ENCODE data around the gene CRYBA1.
"Not testable (repeated sequence)": the region's sequence is repeated elsewhere in the genome, so short reads cannot be mapped to it uniquely, and the experiment has no call there.

Gene CRYBA1

DNA sequence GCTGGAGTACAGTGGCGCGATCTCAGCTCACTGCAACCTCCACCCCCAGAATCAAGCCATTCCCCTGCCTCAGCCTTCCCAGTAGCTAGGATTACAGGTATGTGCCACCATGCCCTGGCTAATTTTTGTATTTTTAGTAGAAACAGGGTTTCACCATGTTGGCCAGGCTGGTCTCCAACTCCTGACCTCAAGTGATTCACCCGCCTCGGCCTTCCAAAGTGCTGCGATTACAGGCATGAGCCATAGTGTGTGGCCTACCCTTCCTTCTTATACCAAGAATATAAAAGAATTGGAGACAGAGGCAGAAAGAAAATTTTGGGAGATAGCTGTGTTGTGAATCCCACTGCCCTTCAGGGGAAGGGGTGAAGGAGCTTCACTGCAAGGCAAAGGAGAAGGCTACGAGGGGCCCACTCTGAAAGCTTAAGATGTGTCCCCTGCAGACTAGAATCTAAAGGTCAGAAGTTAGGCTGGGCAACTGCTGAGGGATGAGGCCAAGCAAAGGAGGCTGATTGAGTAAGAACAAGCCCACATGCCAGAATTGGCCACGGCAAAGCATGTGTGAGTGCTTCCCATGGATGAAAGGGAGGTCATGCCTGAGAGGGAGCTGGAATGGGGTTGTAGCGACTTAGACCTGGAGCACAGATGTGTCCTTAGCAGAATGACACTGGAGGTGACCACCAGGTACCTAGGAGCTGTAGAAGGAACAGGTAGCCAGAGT is 8.4 kb upstream of the CRYBA1 start:
- DNase-seq: no peak

DNA sequence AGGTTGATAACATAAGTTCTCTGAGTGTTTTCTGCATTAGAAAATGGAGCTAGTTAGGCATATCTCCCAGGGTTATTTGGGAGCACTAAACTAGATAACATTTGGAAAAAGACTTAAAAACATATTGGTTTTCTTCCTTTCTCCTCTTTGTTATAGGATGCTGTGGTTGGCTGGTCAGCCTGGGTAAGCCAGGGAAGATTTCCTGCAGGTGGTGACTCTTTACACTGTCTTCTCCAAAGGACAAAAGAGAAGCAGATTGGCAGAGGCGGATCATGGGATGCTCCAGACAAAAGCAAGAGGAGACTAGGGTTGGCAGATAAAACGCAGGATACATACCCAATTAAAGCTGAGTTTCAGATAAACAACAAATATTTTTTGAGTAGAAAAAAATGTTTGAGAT is 6.2 kb upstream of the CRYBA1 start:
- DNase-seq: no peak

DNA sequence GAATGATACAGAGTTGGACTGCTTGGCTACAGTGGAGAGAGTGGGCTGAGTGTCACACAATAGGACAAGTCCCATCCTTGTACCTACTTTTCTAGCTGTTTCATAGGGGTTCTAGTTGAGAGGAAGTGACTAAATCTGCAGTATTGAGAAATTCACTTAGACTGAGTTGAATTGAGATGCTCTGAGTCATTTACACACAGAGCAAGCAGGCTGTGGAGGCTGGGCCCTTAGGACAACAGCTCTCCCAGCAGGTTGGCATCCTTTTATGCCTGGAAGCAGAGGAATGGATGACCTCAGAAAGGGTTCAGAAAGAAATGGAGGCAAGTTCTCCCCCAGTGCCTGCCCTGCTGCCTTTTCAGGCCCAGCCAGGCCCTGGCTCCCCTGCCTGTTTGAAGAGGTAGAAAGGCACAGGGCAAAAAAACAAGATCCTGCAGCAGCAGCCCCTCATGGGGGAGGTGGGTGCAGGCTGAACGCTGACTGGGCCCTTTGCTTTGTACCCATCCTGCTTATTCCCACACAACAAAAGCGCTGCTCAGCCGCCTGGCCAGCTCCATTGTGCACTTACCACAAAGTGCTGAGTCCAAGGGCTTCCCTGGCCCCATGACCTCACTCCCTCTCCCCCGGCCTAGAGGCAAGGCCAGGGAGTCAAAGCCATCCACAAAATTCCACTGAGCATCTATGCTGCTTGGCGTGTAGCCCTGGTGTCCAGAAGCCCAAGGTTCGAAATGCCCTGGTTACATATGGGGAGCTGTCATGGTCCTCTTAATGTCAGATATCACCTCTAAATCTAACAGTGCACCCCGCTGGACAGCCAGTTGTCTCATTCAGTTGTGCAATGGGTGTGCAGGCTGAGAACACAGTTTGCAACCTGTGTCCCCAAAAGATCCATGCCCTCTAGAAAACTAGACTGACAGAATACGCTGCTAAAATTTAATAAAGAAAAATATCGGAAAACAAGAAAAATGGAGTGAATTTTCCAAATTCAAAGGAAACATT is 5.4 kb upstream of the CRYBA1 start:
- peak; percentile 65 for DNase-seq

DNA sequence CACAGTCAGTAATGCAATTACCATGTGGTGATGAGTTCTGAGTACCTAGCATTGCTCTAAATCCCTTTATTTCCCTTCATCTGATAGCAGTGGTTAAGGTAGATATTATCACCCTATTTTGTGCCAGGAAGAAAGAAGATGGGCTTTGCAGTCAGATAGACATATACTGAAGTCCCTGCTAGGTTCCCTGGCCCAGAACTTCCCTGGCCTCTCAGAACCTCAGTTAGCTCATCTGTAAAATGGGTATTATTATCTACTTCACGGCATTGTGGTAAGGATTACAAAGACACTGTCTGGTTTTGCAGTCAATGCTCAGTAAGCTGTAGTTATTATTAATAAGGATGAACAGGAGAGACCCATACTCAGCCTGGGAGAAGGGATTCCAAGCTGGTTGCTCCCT is 4.6 kb upstream of the CRYBA1 start:
- no peak for DNase-seq

DNA sequence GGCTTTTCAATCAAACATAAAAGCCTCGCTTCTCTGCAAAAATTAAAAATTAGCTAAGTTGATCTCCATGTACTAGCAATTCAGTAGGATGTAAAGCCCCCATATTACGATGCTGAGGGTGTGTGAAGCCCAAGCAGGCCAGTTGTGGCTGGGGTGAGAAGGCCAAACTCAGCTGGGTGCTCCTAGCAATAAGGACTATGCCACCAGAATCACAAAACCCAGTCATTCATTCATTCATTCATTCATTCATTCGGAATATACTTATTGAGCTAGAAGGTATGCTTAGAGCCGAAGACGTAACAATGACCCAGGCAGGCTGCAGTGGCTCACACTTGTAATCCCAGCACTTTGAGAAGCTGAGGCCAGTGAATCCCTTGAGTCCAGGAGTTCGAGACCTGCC is 3.9 kb upstream of the CRYBA1 start:
- no peak for DNase-seq

DNA sequence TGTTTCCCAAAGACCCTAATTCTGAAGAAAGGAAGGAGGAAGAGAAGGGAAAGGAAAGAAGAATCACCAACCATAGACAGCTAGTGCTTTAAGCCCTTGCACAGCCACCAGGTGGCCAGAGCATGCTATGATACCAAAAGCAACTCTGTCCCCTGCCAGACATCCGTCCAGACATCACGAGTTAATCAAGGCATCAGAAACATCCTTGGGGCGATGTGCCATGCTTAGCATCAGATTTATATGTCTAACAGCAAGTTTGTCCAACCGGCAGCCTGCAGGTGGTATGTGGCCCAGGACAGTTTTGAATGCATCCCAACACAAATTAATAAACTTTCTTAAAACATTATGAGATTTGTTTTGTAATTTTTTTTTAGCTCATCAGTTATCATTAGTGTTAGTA is 2.9 kb upstream of the CRYBA1 start:
- DNase-seq: peak; percentile 60

DNA sequence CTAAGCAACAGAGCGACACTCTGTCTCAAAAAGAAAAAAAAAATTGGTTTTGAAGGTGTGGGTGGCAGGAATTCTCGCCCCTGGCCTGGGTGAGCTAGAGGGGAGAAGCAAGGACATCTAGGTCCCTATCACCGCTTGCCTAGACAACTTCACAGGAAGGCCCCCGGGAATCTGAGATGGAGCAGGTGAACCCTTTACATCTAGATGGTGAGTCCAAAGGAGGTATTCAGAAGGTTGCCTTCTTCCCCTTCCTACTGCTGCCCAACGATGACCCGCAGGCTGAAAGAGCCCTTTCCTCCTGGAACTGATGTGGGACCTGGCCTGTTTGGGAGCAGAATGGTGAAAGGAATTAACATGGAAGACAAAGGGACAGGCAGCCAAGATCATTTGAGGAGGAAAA is 1.3 kb upstream of the CRYBA1 start:
- DNase-seq: no peak

DNA sequence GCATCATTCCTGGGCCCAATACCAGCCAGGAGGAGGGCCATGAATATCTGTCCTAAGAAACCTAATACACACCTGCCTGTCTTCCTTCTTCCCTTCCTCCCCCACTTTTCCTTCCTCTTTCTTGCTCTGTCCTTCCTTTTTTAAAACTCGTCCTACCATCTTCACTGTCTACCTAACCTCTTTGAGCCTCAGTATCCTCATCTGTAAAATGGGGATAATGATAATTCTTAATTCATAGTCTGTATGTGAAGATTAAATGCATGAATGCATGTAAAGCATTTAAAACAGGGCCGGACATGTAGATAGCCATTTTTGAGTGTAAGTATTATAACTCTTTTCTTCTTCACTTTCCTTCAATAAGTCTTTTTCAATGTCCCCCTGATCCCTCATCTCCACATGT is 560 bp downstream of the CRYBA1 start:
- DNase-seq: no peak

DNA sequence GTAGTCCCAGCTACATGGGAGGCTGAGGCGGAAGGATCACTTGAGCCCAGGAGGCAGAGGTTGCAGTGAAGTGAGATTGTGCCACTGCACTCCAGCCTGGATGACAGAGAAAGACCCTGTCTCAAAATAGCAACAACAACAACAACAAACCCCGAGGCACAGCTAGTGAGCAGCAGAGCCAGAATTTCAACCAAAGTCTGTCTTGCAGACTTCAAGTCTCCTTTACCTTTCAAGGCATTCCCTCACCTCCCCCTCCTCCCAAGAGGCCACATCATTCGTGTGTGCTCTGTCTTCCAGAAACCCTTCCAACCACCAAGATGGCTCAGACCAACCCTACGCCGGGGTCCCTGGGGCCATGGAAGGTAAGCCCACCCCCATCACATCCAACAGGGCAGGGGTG is 2.2 kb downstream of the CRYBA1 start:
- no peak for DNase-seq

DNA sequence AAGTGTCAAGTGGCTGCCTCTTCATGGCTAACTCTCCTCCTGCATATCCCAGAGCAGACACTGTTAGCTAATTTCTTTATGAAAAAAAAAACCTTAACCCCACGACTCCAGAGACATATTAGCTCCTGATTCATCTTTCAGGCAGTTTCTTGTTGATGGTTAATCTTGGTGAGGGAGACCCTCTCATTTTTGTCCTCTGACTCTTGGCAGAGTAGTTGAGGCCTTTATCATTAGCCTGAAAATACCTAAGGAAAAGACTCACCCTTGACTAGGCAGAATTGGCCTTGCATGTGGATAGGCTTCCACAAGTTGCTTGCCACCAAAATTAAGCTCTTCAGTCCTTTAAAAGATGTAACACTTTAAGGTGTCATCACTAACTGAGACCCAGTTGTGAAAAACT is 4.0 kb downstream of the CRYBA1 start:
- DNase-seq: no peak

DNA sequence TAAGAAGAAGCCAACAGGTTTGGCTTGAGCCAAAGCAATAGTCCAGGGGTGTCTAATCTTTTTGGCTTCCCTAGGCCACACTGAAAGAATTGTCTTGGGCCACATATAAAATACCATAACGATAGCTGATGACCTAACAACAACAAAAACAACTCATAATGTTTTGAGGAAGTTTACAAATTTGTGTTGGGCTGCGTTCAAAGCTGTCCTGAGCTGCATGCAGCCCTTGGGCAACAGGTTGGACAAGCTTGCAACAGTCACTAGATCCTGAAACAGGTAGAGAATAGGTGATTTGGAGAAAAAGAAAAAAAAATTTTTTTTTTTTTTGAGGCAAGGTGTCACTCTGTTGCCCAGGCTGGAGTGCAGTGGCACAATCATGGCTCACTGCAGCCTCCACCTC is 4.5 kb downstream of the CRYBA1 start:
- DNase-seq: no peak

DNA sequence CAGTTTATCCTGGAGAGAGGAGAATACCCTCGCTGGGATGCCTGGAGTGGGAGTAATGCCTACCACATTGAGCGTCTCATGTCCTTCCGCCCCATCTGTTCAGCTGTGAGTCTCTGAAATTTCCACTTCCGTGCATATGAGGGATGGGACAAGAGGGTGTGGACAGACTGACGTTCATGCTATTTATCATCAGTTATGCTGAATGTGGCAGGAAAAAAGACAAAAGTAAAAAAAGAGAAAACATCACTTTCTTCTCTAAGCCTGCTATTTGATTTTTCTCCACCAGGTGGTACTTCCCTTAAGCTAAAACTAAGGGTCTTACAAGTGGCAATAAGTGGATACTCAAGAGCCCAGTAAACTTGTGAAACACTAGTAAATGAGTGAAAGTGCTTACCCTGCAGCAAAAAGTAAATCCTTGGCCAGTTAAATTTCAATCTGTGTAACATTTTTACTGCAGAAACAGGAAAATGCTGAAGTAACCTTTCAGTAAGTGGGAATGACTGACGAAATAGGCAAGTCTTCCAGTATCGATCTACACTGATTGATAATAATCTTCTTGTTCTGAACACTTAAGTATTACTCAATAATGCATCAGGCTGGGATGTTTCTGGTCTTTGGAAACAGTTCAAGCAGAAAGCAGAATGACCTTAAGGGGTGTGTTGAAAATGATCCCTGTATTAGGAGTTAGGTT is 5.6 kb downstream of the CRYBA1 start:
- DNase-seq: peak; percentile 73

DNA sequence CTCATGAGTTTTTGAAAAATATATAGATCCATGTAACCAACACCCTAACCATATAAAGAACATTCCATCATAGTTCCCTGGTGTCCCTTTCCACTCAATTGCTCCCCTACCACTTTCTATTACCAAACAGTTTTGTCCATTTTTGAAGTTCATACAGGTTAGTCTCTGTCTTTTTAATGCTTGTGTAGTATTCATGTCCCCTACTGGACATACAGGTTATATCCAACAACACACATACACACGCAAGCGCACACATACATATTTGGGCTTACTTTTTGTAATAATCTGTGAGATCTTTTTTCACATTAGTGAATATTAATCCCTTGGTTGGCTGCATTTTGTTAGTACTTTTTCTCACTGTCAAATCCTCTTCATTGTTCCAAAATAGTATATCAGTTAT is 6.4 kb downstream of the CRYBA1 start:
- DNase-seq: no peak

DNA sequence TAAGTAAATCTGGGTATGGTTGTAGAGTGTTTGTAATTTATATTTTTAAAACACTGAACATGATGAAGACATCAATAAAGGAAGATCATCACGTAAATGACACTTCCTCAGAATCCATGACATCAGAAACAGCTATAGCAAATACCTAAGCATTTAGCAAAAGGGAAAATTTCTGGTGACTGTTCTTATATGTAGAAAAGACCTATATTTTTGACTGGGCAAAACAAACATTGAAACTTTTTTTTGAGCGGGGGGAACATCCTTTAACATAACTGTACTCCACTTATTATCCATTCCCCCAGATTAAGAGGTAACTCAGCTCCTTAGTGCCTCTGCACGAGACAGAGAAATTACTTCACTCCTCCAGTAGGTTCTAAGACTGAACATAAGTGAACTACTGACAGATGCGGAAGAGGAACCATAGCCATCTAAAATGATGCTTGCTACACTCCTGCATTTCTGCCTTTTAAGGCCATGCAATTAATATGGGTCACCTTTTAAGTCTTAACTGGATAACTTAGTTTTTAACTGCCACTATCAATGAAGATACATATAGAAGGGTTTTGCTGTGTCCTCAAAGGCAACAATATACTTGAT is 9.4 kb downstream of the CRYBA1 start:
- no peak for DNase-seq

DNA sequence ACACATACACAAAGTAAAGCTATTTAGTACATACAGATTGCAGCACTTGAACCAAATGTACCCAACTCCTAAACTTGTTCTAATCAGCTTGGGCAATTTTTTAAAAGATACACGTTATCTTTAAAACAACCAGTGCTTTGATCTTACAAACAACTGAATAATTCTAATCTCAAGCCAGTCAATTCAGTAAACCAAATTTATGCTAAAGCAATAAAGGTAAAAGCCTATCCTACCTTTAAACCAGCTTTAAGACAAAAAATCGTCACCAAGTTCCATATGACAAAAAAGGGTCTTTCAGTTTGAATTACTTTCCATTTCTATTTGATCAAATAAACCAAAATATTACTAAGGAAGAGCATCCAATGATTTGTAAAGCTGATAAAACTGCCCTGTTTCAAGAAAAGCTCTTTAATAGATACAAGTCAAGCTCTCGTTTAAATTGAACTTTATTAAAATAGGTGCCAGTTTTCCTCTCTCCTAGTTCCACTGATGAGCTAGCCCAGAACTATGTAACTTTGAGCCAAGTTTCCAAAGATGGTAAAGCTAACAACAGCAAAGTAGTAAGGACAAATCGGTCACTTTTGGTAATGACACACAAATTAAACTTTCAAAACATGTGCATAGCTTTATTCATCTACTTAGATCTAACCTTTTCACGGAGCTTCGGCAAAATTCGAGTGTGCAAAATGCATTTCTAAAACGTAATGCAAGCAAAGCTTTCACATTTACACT is 10.2 kb downstream of the CRYBA1 start:
- no peak for DNase-seq

DNA sequence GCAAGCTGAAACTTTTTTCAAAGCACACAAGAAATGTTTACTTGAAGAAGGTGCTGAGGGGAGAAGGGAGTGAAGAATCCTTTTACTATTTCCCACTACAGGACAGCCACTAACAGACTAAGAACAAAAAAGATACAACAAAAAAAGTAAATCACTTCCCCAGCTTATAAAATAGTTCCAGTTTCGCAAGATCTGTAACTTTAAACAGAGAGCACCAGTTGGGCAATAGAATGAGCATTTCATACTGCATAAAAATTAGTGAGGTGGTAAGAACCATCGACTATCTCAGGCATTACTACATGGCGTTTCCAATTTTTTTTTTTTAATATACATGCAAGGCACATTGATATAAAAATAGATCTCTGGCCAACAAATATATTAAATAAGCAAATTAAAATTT is 11.1 kb downstream of the CRYBA1 start:
- peak; percentile 32 for DNase-seq

DNA sequence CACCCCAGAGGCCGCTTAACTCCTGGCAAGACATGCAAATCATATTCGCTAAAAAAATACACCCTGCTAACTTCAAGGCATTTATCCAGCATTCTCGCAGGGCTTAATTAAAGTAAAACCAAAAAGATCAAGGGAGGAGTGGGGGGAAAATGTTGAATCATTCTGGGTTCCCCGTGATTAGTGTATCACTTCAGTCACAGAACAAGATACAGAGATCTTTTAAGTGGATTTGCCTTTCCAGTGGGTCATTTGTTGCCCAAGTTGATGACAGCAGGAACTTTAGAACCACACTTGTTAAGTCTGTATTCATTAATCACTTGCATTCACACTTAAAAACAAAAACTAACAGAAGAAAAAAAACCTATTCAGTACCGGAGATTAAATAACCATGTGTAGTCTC is 17.3 kb downstream of the CRYBA1 start:
- DNase-seq: no peak

DNA sequence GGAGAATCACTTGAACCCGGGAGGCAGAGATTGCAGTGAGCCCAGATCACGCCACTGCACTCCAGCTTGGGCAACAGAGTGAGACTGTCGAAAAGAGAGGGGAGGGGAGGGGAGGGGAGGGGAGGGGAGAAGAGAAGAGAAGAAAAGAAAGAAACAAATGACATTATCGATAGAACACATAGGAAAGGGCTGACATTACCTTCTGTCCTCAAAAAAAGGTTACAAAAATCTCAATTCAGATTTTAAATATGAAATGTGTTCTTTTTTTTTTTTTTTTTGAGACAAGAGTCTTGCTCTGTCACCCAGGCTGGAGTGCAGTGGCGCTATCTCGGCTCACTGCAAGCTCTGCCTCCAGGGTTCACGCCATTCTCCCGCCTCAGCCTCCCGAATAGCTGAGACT is 25.3 kb downstream of the CRYBA1 start:
- not testable (repeated sequence) for DNase-seq

DNA sequence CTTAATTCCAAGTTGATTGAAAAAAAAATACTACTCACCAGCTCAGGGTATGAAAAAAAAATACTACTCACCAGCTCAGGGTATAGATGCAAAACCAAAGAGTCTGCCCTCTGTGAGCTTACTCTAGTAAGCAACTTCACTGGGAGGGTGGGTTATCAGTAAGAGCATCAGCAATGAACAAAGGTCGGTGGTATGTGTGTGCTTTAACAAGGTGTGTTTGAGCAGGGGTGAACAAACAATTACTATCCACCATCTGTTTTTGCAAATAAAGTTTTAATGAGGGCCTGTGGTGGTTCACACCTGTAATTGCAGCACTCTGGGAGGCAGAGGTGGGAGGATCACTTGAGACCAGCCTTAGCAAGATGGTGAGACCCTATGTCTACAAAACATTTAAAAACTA is 27.3 kb downstream of the CRYBA1 start:
- DNase-seq: no peak

DNA sequence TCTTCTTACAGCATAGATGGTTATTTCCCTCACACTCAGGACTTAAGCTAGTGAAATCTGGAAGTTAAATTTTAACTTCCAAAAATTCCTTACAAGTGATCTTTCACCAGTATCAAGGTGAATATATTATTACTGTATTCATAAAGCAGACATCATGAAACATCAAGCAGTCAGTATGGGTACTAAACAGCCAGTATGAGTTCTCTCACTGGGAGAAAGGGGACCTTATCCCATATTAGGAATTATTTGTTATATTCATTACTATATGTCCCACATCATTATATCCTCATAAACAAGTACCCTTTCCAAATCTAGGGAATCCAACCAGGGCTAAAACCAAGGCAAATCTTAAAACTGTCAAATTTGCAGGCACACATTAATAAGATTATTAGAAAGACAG is 32.0 kb downstream of the CRYBA1 start:
- no peak for DNase-seq

DNA sequence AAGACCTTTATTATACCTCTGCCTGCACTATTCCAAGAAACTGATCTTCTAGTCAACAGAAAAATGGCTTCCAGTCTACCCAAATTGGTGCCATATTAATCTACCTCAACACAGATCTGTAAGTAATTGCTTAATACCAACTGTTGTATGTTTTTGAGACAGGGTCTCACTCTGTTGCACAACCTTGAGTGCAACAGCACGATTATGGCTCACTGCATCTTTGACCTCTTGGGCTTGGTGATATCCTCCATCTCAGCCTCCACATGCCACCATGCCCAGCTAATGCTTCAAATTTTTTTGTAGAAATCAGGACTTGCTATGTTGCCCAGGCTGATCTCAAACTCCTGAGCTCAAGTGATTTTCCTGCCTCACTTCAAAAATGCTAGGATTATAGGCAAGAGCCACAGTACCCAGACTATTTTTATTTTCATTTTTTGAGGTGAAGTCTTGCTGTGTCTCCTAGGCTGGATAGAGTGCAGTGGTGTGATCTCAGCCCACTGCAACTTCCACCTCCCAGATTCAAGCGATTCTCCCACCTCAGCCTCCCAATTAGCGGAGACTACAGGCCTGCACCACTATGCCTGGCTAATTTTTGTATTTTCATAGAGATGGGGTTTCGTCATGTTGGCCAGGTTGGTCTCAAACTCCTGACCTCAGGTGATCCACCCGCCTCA is 32.9 kb downstream of the CRYBA1 start:
- DNase-seq: no peak

DNA sequence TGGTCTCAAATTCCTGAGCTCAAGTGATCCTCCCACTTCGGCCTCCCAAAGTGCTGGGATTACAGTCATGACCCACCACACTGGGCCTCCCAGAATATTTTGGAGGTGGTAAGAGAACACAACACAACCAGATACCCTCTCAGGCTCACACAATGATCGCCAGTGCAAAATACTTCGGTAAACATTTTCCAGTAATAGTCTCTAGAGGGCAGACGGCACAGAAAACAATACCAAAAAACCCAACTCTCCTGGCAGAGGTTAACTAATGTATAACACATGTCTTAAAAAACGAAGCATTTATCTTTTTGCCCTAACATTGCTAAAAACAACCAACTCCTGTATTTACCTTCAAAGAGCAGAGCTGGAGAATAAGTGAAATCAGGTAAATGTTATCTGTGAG is 36.8 kb downstream of the CRYBA1 start:
- DNase-seq: peak; percentile 31
